ENCODE data around the gene OLFM3.

- no peak for TF ChIP-seq NFRKB (IDR thresholded peaks at IDR 0.05)
- no peak for TF ChIP-seq FOXA1 (IDR thresholded peaks at IDR 0.05)
- no peak for TF ChIP-seq PKNOX1 (IDR thresholded peaks at IDR 0.05)
- no peak for TF ChIP-seq L3MBTL2 (conservative IDR thresholded peaks at IDR 0.05)
- no peak for TF ChIP-seq SP1 (IDR thresholded peaks at IDR 0.05)
- no peak for TF ChIP-seq FOXM1 (IDR thresholded peaks at IDR 0.05; ENCODE audit: borderline replicate concordance)
- TF ChIP-seq BHLHE40 (IDR thresholded peaks at IDR 0.05; ENCODE audit: borderline replicate concordance), result no peak
- TF ChIP-seq ELF4 (IDR thresholded peaks at IDR 0.05), result no peak
Measured at GRCh38 chr1:101914473-101915242, 82.1 kb downstream of the OLFM3 start.

Measured in HEK293T (cell line).